Sigmoid colon (tissue), 7 donors: ENCODE measurements around the gene NOL4L. TPM values are rescaled to one million over a fixed set of nuclear protein-coding genes. Genes with fewer than 3 reads are reported as not detected.
A peak's percentile ranks its signal among the peaks of the same experiment; 100 is the strongest.

Experiments used
- DNase-seq: peaks from one replicate; pipeline ENCODE4 v3.0.0-alpha.2; 2019
- H3K27ac ChIP-seq, 4 donors: fragments of 200-600 bp; sonication (generic); one replicate each; pipeline ENCODE4 v1.5.1; 2016 to 2019; ENCODE audit warnings: mild to moderate bottlenecking in 1 of 4
- H3K27me3 ChIP-seq, 3 donors: fragments of 200-600 bp; sonication (generic); one replicate each; pipeline ENCODE4 v1.5.1; 2019; ENCODE audit warnings: mild to moderate bottlenecking in 1 of 3
- H3K36me3 ChIP-seq, 4 donors: fragments of 200-600 bp; sonication (generic); one replicate each; pipeline ENCODE4 v1.5.1; 2016 to 2019
- H3K4me1 ChIP-seq, 4 donors: fragments of 200-600 bp; sonication (generic); one replicate each; pipeline ENCODE4 v1.5.1; 2017 to 2019
- H3K4me3 ChIP-seq, 4 donors: fragments of 200-600 bp; sonication (generic); one replicate each; pipeline ENCODE4 v1.5.1; 2017 to 2019; ENCODE audit warnings: mild to moderate bottlenecking in 2 of 4, moderate library complexity in 1 of 4
- H3K9me3 ChIP-seq, 4 donors: fragments of 200-600 bp in 3 of 4; sonication (generic) in 3 of 4; one replicate each; pipeline versions ENCODE4 v1.5.1 to v1.6.1; 2013 to 2019
- CTCF ChIP-seq, 4 experiments: fragments of 450-650 bp in 3 of 4; fragments of 200-600 bp in 1 of 4; IDR thresholded peaks; one replicate each; pipeline ENCODE4 v1.5.1; 2016 to 2019; ENCODE audit warnings: antibody characterized with exemption in 4 of 4, mild to moderate bottlenecking in 3 of 4, moderate library complexity in 2 of 4
- EP300 ChIP-seq, 4 donors: sonication (generic); formaldehyde crosslinking; IDR thresholded peaks; one replicate each; pipeline ENCODE4 v1.6.1; 2017; ENCODE audit warnings: antibody characterized with exemption in 4 of 4
- POLR2A ChIP-seq, 2 donors: fragments of 450-650 bp; IDR thresholded peaks; one replicate each; pipeline ENCODE4 v1.6.1; 2016; ENCODE audit warnings: antibody characterized with exemption in 2 of 2, mild to moderate bottlenecking in 2 of 2, moderate library complexity in 2 of 2
- POLR2AphosphoS5 ChIP-seq, 4 donors: sonication (generic); formaldehyde crosslinking; IDR thresholded peaks; one replicate each; pipeline ENCODE4 v1.6.1; 2017; ENCODE audit warnings: antibody characterized with exemption in 4 of 4
- WGBS, 2 donors: extraction: QIAGEN DNeasy Blood & Tissue Kit; methylation state at CpG; one replicate each; pipeline ENCODE4 v1.1.7; 2013; 5-methylcytosine and 5-hydroxymethylcytosine counted together
- intact Hi-C: fragments of 100-400 bp; cut with DNase I; formaldehyde crosslinking; loops from one replicate; pipeline ENCODE4 v1.15.1; 2023
- polyA plus RNA-seq, 3 donors: library from polyadenylated mRNA; stranded (reverse); fragments of 200-250 nt; gene quantifications; one replicate each; pipeline ENCODE4 v1.2.3, GENCODE V29; 2013
- total RNA-seq, 4 donors: library from RNA; depleted of rRNA; stranded (reverse); fragments of >200 nt; gene quantifications; one replicate each; pipeline ENCODE4 v1.1.0, GENCODE V29; 2016
- donor health status: healthy with polysubstance abuse.
- donor health status: Bipolar disorder and iron deficiency.
- donor health status: healthy.

The NOL4L gene
- total and polyA plus RNA-seq, 7 donors: 9.2 to 34.7 (median 16.8) TPM

GRCh38 chr20:32575805-32576204 lies 9.3 kb downstream of the NOL4L start:
- intact Hi-C loops: no loop called here
- Histone ChIP-seq H3K9me3 (no peaks in the 10 kb centered on the region), H3K4me3 (no peak overlapping the region), H3K27me3 (no peaks in the 10 kb centered on the region), H3K27ac (no peak overlapping the region), H3K36me3 (no peaks in the 10 kb centered on the region), H3K4me1 (peaks cover 0 to 14% (median 8%) of the 10 kb centered on the region in 4 donors)
- DNase-seq: no peak
- WGBS, 2 donors: 90 to 92% methylated on average over 5 of the region's 5 CpGs
- TF ChIP-seq POLR2A (IDR thresholded peaks at IDR 0.05) (no peak), CTCF (IDR thresholded peaks at IDR 0.05) (no peak), POLR2AphosphoS5 (IDR thresholded peaks at IDR 0.05) (no peak), EP300 (IDR thresholded peaks at IDR 0.05) (no peak)

DNA sequence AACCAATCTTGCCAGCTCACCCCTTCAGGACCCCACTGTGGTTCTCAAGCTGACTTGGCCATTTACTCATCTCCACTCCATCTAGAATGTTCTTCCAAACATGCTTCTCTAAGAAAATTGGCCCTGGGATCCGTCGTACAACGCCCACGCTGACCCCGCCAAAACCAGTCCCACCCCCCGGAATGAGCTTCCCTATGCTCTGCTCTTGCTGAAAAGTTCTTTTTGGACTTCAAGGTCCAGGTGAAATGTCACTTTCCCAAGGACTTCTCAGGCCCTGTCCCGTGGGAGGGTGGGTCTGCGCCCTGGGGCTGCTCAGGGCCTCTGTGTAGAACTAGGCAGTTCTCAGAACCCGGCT lies 9.9 kb downstream of the NOL4L start:
- Histone ChIP-seq H3K9me3 (no peaks in the 10 kb centered on the region), H3K27ac (no peak overlapping the region), H3K4me1 (peaks cover 0 to 14% (median 7%) of the 10 kb centered on the region in 4 donors), H3K27me3 (no peaks in the 10 kb centered on the region), H3K4me3 (no peak overlapping the region), H3K36me3 (no peaks in the 10 kb centered on the region)
- DNase-seq: no peak
- 85 to 90% methylated on average over 9 of the region's 9 CpGs for WGBS, 2 donors
- intact Hi-C loops: no loop called here
- TF ChIP-seq CTCF (IDR thresholded peaks at IDR 0.05) (no peak), POLR2A (IDR thresholded peaks at IDR 0.05) (no peak), POLR2AphosphoS5 (IDR thresholded peaks at IDR 0.05) (no peak), EP300 (IDR thresholded peaks at IDR 0.05) (no peak)

- intact Hi-C loops: no loop called here
- no peaks in the 10 kb centered on the region for H3K27me3 ChIP-seq
- H3K4me1 ChIP-seq: peaks cover 0 to 14% (median 7%) of the 10 kb centered on the region in 4 donors
- no peaks in the 10 kb centered on the region for H3K9me3 ChIP-seq
- no peak for TF ChIP-seq POLR2AphosphoS5 (IDR thresholded peaks at IDR 0.05)
- TF ChIP-seq EP300 (IDR thresholded peaks at IDR 0.05): no peak
- TF ChIP-seq POLR2A (IDR thresholded peaks at IDR 0.05): no peak
- no peak for TF ChIP-seq CTCF (IDR thresholded peaks at IDR 0.05)
- H3K4me3 ChIP-seq: no peak overlapping the region
- H3K27ac ChIP-seq: peak overlapping the region in 1 of 4 donors; percentile 45
- no peak for DNase-seq
- WGBS, 2 donors: 43 to 55% methylated on average over 34 of the region's 34 CpGs
- H3K36me3 ChIP-seq: no peaks in the 10 kb centered on the region
Observed at GRCh38 chr20:32574296-32575226, 10.6 kb downstream of the NOL4L start.

DNA sequence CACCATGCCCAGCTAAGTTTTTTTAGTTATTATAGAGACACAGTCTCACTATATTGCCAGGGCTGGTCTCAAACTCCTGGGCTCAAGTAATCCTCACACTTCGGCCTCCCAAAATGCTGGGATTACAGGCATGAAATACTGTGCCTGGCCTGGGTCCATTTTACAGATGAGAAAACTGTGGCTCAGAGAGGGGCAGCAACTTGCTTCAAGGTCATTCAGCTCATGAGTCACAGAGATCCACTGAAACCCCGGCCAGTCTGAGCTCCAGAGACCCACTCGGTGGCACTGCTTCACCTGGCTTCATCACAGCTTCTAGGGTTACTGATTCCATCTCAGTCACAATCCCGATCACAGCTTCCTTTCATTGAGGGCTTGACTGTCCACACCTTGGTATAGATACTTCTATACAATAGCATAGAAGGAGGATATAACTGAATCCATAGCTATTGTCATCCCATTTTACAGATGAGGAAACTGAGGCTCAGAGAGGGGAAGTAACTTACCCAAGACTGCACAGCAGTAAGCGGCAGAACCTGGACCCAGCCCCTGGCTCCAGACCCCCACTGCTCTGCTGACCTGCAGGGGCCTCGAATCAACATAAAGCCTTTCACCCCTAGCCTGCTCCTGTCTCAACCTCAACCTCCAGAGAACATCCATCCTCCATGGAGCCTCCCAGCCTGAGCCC lies 11.8 kb downstream of the NOL4L start:
- intact Hi-C loops: no loop called here

More for the DNA sequence above, 11.8 kb downstream of the NOL4L start:
- H3K9me3 ChIP-seq: no peaks in the 10 kb centered on the region
- TF ChIP-seq EP300 (IDR thresholded peaks at IDR 0.05) (no peak), CTCF (IDR thresholded peaks at IDR 0.05) (no peak), POLR2A (IDR thresholded peaks at IDR 0.05) (no peak), POLR2AphosphoS5 (IDR thresholded peaks at IDR 0.05) (no peak)
- WGBS, 2 donors: 82 to 96% methylated on average over 6 of the region's 6 CpGs
- no peaks in the 10 kb centered on the region for H3K27me3 ChIP-seq
- H3K4me1 ChIP-seq: peaks cover 0 to 14% (median 7%) of the 10 kb centered on the region in 4 donors
- no peak overlapping the region for H3K27ac ChIP-seq
- no peaks in the 10 kb centered on the region for H3K36me3 ChIP-seq
- no peak for DNase-seq
- no peak overlapping the region for H3K4me3 ChIP-seq
